Uterus (tissue), 2 donors: Measurements from ENCODE around the gene PLXNB3.

Experiments used
- CTCF ChIP-seq, 4 experiments: fragments of 200-600 bp in 2 of 4; fragments of 450-650 bp in 2 of 4; sonication (generic) in 2 of 4; IDR thresholded peaks; one replicate each; pipeline ENCODE4 v1.5.1; 2016 to 2019; ENCODE audit warnings: antibody characterized with exemption in 4 of 4, mild to moderate bottlenecking in 2 of 4, moderate library complexity in 1 of 4
- POLR2A ChIP-seq, 2 donors: fragments of 450-650 bp; IDR thresholded peaks; one replicate each; pipeline ENCODE4 v1.6.1; 2016; ENCODE audit warnings: antibody characterized with exemption in 2 of 2, mild to moderate bottlenecking in 1 of 2, moderate library complexity in 1 of 2

- TF ChIP-seq CTCF (IDR thresholded peaks at IDR 0.05): no peak
- TF ChIP-seq POLR2A (IDR thresholded peaks at IDR 0.05): no peak
Observed at GRCh38 chrX:153804100-153804595, 40.1 kb downstream of the PLXNB3 start.
